GM18511 (cell line): ENCODE results near the gene UCKL1.

Source experiments
- ATAC-seq: cut with Tn5 transposase; IDR thresholded peaks from one replicate; pipeline ENCODE4 v1.9.1; 2021; ENCODE audit warnings: mild to moderate bottlenecking, moderate library complexity; ENCODE audit not compliant: unreplicated experiment

Gene UCKL1

DNA sequence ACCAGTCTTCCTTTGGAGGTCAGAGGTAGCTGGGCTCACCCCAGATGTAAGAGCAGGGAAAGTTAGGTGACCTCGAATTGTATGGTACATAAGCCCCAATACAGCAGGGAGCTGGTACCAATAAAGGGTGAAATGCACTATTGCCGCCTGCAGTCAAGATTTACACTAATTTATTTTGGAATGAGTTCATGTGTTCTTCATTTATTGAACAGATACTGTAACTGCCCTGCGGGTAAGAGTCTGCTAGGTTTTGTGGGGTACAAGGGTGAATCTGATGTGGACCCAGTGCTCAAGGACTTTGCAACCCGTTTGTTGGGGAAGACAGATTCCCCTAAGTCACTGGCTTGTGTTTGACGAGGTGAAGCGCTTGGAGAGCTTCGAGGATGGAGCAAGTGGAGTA lies 63.8 kb downstream of the UCKL1 start:
- no peak for ATAC-seq

DNA sequence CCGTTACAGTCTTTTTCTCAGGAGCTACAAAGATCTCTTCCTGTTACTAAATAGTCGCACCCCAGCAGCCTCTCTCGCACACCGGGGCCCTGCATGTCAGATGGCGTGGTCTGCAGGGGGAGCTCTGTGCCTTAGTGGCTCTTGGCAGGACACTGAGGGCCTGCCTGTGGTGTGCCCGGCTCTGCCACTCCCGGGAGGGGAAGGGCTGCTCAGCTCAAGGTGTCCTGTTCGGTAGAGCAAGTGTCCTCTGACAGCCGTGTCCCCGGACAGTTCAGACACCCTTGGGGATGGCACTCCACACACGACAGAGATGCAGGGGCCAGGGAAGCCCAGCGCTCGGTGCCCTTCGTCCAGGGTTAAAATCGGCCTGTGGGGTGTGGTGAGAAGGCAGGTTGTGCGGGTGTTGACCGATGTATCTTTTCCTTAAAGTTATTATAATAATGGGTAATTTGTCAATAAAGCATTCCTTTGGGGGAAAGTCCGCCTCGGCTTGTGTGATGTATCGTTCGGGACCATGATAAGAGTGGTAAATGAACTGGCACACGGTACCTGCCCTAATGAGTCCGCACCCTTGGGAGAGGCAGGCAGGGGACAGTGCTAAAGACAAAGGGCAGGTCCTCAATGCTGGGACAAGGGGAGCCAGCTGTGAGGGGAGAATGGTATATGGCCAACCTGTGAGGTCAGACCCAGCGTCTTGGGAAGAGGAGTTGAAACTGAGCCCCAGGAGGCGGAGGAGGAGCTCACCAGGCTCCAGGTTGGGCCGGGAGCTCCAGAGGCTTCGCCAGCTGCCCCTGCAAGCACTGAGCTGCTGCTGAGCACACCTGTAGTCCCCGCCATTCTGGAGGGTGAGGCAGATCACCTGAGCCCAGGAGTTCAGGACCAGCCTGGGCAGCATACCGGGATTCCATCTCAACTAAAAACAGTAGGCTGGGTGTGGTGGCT lies 64.9 kb downstream of the UCKL1 start:
- ATAC-seq, result no peak

DNA sequence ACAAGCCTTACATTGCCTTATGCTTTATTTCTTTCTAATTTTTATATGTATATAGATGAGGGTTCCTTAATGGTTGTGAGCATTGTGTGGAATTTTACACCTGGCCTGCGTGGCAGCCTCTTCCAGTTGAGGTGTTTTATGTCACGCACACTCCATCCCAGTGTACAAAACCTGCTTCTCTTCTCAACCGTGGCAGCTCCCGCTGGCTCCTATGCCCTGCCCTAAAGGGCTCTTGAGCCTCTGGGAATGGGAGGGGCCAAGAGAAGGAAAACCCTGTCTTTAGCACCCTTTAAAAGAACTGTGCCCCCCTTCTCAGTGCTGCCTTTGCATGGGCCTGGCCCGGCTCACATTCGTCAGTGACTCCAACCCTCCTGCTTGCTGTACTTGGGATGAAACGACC lies 65.6 kb downstream of the UCKL1 start:
- no peak for ATAC-seq

DNA sequence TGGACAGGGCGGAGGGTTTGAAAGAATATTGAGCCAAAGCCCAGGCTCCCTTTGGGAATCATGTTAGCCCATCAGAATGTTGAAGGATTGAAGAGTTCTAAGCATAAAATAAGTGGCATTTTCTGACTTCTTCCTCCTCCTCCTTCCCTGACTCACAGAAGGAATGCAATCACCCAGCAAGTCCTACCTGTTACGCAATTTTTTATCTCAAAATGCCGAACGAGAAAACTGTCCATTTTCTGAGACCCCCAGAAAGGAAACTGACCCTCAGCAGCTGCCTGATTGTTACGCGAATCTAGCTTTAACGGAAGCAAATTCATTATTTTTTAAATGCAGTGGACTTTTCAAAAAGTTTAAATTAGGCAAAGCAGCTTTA lies 66.0 kb downstream of the UCKL1 start:
- ATAC-seq, result no peak
